GM19043 (cell line): ENCODE data around the gene COL25A1.

Experiments
- ATAC-seq: cut with Tn5 transposase; IDR thresholded peaks from one replicate; pipeline ENCODE4 v1.9.1; 2021; ENCODE audit warnings: low read depth; ENCODE audit not compliant: unreplicated experiment

The COL25A1 gene

DNA sequence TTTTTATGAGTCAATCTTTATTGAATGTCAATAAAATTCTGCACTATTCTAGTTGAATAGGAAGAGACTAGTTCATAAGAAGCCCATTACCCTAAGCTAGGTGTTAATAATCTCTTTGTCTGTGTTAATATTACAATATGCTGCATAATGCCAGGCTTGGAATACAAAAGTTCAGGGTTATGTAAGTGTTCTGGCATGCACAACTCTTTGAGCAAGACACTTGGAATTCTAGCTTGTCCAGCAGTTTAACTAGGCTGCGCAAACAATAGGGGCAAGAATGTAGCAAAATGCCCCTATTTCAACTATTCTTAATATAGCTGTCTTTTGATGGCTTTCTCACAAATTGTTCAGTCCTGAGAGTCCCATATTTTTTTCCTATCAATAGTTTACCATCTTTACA is 508.3 kb downstream of the COL25A1 start:
- ATAC-seq: no peak

GRCh38 chr4:108793415-108793814 is 509.0 kb downstream of the COL25A1 start:
- ATAC-seq: no peak

DNA sequence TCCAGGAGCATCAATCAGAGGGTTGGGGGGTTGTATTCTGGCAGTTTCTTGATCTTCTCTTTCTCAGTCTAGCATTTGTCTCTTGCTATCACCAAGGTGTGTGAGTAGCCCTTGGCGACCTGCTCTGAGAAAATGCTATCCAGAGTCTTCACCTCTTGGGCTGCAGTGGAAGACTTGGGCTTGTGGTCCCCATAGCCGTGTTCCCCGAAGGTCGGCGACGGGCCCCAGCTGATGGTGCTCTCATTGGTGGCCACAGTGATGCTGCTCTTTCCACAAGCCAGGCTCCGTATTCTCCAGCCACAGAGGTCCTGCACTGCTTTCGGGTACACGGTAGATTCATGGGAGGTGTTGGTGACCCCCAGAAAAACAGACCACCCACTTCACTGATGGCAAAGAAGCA is 513.7 kb downstream of the COL25A1 start:
- ATAC-seq: no peak

GRCh38 chr4:108787724-108788123 is 514.7 kb downstream of the COL25A1 start:
- no peak for ATAC-seq

DNA sequence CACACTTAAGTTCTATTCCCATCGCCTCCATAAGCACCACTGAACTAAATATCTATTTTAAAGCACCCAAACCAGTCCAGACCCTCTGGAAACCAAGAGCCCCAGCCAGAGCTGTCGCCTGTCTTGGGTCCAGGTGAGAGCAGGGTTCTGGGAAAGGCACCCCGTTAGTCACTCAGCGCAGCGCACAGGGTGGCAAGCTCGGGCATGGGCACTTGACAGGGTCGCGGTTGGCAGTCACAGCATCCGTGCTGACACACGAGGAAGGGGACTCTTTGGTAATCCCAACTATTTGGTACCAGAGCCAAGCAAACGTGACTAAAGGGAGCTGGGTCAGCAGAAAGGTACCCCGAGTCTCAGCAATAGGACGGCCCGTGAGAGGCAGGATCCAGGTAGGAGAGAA is 515.4 kb downstream of the COL25A1 start:
- no peak for ATAC-seq

GRCh38 chr4:108786351-108786750 is 516.1 kb downstream of the COL25A1 start:
- ATAC-seq: no peak

DNA sequence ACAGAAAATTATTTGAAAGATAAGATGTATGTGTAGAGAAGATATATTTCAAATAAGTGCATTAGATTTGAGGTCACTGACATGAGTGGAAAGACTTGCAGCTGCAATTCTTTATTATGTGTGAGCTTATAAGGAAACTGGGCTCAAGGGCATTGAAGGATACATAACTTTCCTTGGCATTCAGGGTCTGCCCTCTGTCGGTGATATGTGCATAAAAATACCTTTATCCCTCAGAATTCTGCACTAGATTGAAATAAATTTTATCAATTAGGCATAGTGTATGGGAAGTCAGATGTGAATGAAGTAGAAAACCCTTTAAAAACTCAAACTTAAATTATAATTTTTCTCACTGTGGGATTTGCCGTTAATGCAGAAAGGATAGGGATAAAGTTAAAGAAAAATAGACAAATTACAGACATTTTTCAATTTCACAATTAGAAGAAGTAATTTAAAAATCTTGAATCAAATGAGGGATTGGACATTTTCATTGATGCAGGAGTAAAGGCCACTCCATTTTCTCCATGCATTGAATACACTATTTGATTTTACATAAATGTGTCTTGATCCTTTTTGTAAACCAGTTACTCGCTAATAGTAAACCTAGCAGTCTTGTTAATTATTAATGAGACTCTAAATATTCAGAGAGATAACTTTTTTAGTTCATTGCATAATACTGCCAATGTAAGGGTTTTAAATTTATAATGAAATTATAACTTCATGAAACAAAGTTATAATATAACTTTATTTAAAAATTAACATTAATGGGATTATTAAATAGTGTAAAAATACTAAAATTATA is 518.6 kb downstream of the COL25A1 start:
- no peak for ATAC-seq

- no peak for ATAC-seq
Observed at GRCh38 chr4:108779958-108780357, 522.5 kb downstream of the COL25A1 start.

DNA sequence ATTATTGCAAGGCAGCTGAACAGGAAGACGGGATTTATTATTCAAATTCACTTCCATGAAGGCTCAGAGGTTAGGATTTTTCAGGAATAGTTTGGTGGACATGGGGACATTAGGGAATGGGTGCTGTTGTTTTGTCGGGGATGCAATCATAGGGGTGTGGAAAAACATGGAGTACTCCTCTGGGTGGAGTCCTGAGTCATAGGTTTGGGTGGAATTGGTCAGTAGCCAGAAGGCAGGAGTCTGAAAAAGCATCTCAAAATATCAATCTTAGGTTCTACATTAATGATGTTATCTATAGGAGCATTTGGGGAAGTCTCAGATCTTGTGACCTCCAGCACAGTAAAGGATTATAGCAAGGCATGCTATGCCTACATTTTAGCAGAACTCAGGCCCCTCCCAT is 525.1 kb downstream of the COL25A1 start:
- no peak for ATAC-seq

DNA sequence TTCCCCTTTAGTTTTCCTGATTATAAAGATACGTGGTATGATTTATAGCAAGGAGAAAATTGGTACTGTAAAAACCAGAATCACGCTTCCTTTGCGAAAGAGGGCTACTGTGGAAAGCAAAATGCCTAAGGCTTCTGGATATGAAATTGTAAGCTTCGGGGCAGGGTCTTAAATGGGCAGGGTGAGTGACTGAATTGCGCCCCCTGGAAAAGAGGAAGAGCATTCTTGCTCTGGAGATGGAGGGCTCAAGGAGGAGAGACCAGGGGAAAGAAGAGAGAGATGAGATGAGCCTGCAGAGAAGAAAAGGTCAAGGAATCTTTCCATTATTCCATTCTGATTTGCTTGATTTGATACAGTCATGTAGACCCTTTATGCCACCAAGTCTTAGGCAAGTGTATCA is 526.5 kb downstream of the COL25A1 start:
- ATAC-seq: no peak

DNA sequence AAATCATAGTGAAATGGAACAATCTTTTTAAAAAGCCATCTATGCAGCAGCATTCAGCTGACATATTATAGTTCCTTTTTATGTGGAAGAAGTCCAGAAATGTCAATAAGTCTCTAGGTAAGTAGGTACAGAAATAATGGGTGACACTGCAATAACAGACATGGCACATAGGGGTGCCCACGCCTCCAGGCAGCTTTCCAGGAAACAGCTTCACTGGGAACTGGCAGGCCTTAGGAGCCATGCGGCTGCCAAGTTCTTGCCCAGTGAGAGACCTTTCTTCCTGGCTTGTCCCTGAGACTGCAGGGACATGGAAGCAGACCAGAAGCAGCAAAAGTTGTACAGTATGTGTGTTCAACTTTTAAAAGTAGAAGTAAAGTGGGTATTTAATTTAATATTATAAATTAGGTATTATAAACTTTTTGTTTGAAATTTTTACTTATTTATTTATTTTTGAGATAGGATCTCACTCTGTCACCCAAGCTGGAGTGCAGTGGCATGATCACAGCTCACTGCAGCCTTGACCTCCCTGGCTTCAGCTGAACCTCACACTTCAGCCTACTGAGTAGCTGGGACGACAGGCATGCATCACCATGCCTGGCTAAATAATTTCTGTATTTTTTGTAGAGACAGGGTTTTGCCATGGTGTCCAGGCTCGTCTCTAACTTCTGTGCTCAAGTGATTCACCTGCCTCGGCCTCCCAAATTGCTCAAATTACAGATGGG is 527.5 kb downstream of the COL25A1 start:
- no peak for ATAC-seq

GRCh38 chr4:108772402-108772801 is 530.1 kb downstream of the COL25A1 start:
- ATAC-seq: no peak

DNA sequence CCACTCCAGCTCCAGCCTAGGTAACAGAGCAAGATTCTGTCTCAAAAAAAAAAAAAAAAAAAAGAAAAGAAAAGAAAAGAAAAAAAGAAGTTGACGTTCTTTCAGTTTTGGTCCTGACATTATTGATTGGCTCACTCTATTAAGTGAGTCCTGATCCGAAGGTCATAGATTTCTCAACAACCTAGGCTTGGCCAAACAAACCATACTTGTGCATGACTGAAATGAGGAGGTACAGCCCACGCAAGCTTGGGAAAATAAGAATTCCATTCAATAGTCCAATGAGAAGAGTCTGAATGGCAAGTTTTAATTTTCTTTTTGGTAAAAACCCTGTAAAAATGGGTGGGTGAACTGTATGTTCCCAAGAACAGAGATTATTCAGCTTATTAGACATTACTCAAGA is 536.4 kb downstream of the COL25A1 start:
- no peak for ATAC-seq

GRCh38 chr4:108763986-108764385 is 538.5 kb downstream of the COL25A1 start:
- no peak for ATAC-seq

DNA sequence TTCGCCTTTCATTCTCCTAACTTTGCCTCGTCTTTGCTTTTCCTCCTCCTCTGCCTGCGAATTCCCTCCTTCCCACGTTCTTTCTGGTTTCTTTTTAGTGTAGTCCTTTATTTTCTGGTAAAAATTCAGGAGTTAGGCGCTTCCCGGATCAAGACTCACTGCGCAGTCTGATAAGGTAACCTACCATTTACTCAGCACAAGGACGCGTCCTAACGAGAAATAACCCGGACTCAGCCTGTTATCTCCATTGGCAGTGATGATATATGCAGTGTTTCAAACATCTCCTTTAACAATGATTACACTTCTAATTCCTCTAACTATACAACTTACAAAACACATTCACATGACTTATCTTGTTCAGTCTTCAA is 539.2 kb downstream of the COL25A1 start:
- no peak for ATAC-seq

DNA sequence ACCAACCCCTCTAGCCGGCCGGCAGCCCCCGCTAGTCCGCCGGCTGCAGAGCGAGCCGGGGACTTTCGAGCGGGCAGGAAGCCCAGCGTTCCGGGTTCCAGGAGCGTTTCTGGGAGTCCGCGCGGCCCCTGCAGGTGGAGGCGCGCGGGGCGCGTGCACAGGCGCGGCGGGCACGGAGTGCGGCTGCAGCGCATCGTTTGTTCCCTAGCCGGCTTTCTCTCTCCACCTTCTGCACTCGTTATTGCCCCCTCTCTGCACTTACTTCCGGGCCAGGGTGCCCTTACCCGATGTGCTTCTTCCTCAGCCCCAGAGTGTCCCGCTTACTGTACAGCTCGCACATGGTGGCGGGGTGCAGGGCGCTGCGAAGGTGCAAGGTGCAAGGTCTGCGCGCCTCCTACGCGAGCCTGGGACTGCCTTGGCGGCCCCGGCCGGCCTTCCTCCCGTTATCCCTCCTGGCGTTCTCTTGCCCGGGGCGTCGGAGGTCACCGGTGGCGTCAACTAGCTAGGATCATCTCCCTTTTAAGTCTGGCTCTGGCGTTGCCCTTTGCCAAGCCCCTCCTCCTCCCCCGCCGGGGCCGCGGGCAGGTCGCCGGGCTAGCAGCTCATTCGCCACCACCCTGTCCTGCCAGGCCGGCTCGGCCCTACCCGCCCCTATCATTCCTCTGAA is 539.8 kb downstream of the COL25A1 start, which contains the start of gene ETNPPL:
ETNPPL (minus strand) TSS at position 495 of the 667 bp plus-strand sequence; CDS start at position 340, 155 bp downstream.
- no peak for ATAC-seq
